Camera-type eye (tissue), 1 donor: ENCODE measurements around the gene KATNIP. TPM values are rescaled to one million over a fixed set of nuclear protein-coding genes. Genes with fewer than 3 reads are reported as not detected.

Source experiments
- total RNA-seq: library from RNA; depleted of rRNA; stranded (reverse); fragments of >200 nt; gene quantifications from one replicate; pipeline ENCODE4 v1.2.3, GENCODE V29; 2014

KATNIP gene
- 69.2 TPM for total RNA-seq

DNA sequence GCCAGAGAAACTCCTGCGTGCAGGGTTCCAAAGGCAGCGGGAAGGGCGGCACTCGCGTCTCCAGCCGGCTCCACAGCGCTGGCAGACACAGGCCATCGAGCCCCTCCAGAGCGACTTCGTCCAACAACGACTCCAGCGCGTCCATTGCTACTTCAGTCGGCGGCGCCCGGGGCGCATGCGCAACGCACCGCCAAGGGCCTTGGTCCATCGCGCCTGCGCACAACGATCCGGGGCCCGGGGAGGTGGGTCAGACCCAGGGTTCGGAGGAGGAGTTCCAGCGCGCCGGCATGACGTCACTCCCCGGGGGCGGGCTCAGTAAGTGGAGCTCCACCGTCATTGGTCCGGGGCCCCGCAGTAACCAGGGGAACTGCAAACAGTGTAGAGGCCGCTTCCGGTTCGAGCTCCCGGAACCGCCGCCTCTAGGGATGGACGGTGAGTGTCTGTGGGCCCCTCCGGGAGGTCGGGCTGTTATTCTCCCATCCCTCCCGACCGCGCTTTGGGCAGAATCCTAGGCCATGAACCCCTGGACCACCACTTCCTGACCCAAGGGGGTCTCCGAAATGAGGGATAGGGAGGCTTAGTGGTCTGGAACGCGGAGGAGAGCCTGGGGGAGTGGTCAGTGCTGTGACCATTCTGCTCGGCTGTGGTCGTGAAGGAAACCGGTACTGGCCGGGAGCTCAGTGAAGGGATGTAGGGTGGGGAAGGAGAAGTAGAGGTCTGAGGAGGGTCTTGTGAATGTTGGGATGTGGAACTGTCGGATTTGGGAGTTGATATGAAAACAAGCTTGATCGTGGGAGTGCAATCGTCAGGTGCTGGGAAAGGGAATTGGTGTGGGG is at the start of gene KATNIP, which contains the start of gene GTF3C1:
TSS of gene KATNIP (plus strand) at position 399 of the 836 bp plus-strand sequence. CDS start at position 426, 27 bp downstream.
TSS of gene GTF3C1 (minus strand) at position 168 of the 836 bp plus-strand sequence. CDS start at position 145, 23 bp downstream.

Other genes starting within 250 kb of the KATNIP start
- 18.9 TPM for gene IL4R, start 236.2 kb upstream of the KATNIP start, total RNA-seq
- 0.33 TPM for gene IL21R, start 148.0 kb upstream of the KATNIP start, total RNA-seq
- gene GTF3C1, start 231 bp upstream of the KATNIP start, total RNA-seq = 109 TPM